Fibroblast of the conjunctiva (primary cell): ENCODE results near the gene ASXL2.

Experiments used
- DNase-seq: peaks from one replicate; pipeline ENCODE4 v3.0.0-alpha.2; 2010; ENCODE audit warnings: low read depth

ASXL2 gene

GRCh38 chr2:25685741-25686140, 192.5 kb downstream of the ASXL2 start:
- no peak for DNase-seq

- no peak for DNase-seq
These were observed 193.5 kb downstream of the ASXL2 start for GRCh38 chr2:25684577-25685473.
